DMS153 treated with DMSO at 0.1 percent for 48 hours (cell line): Measurements from ENCODE around the gene SMO.
"Not testable (repeated sequence)": the region's sequence is repeated elsewhere in the genome, so short reads cannot be mapped to it uniquely, and the experiment has no call there.

Experiments used
- DNase-seq: peaks from one replicate; lab custom pipeline; 2025; ENCODE audit not compliant: unreplicated experiment; lab: John Stamatoyannopoulos, UW

Gene SMO

DNA sequence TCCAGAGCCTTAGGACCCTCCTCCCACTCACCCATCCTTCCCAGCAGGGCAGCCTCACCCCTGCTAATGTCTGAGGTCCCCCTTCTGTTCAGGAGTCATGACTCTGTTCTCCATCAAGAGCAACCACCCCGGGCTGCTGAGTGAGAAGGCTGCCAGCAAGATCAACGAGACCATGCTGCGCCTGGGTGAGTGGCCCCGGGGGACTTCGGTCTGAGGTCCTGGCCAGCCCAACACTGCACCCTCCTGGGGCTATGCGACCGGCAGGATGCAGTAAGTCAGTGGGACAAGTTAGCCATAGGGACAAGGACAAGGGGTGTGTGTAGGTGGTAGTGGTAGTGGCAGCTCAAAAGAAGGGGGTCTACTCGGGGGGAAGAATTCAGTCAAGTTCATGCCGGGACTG, 20.2 kb downstream of the SMO start:
- no peak for DNase-seq

DNA sequence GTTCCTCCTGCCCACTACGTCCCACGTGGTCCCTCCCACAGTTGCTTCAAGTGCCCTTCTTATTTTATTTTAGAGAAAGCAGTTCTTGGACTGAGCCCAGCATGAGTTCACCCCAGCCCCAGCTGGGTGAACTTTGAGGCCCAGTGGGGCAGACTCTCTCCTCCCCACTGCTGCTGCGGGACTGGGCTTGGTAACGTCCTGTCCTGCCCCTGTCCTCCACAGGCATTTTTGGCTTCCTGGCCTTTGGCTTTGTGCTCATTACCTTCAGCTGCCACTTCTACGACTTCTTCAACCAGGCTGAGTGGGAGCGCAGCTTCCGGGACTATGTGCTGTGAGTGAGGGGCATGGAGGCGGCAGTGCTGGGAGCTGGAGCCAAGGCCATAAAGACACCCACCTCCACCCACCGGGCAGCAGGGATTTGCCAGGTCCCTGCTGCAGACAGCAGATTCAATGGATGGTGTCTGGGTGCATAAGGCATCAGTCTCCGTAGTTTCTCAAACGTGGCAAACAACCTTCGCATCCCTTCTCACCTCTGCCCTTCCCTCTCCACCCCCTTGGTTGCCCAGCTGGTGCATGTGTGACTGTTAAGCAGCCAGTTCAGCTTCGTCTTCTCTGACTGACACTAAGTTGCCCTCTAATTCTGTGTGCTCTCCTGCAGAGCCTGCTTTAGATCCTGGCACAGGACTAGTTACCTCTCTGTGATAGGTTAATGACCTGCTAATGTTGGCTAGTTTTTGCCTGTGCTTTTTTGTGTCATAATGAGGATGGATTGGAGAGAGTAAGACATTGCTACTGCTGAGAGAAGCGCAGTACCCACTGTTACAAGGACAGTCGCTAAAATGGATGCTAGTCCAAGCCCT, 20.9 kb downstream of the SMO start:
- no peak for DNase-seq

DNA sequence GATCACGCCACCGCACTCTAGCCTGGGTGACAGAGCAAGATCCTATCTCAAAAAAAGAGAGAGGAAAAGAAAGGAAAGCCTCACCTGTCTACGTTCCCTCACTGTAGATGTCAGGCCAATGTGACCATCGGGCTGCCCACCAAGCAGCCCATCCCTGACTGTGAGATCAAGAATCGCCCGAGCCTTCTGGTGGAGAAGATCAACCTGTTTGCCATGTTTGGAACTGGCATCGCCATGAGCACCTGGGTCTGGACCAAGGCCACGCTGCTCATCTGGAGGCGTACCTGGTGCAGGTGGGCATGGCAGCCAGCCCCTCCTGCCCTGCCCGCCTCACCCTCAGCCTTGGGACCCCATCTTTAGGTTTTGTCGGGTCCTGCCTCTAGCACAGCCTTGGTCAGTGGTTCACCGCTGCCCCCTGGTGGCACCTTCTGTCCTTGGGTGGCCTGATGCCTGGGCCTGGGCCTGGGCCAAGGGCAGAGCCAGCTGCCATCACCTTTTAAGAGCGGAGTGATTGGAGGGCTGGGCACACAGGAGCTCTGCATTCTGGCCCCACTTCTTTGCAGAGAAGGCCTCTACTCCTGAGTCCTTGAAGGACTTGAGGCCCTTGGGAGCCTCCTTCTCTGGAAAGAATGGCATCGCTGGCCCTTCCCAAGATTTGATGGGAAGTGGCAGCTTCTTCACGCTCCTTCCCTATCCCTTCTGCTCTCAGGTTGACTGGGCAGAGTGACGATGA, 22.0 kb downstream of the SMO start:
- DNase-seq: peak; percentile 20

DNA sequence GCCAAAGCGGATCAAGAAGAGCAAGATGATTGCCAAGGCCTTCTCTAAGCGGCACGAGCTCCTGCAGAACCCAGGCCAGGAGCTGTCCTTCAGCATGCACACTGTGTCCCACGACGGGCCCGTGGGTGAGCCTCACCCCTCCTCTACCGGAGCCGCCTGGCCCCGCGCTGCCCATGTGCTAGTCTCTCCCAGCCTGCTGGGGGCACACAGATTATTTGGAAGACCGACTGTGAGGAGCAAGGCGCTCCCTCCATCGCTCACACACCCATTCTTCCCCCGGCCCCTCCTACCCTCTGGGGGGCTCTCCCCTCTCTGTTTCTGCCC, 22.5 kb downstream of the SMO start:
- no peak for DNase-seq

DNA sequence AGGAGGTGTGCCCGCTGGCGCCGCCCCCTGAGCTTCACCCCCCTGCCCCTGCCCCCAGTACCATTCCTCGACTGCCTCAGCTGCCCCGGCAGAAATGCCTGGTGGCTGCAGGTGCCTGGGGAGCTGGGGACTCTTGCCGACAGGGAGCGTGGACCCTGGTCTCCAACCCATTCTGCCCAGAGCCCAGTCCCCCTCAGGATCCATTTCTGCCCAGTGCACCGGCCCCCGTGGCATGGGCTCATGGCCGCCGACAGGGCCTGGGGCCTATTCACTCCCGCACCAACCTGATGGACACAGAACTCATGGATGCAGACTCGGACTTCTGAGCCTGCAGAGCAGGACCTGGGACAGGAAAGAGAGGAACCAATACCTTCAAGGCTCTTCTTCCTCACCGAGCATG, 23.7 kb downstream of the SMO start:
- DNase-seq: no peak

DNA sequence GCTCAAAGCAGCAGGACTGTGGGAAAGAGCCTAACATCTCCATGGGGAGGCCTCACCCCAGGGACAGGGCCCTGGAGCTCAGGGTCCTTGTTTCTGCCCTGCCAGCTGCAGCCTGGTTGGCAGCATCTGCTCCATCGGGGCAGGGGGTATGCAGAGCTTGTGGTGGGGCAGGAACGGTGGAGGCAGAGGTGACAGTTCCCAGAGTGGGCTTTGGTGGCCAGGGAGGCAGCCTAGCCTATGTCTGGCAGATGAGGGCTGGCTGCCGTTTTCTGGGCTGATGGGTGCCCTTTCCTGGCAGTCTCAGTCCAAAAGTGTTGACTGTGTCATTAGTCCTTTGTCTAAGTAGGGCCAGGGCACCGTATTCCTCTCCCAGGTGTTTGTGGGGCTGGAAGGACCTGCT, 24.2 kb downstream of the SMO start:
- no peak for DNase-seq

DNA sequence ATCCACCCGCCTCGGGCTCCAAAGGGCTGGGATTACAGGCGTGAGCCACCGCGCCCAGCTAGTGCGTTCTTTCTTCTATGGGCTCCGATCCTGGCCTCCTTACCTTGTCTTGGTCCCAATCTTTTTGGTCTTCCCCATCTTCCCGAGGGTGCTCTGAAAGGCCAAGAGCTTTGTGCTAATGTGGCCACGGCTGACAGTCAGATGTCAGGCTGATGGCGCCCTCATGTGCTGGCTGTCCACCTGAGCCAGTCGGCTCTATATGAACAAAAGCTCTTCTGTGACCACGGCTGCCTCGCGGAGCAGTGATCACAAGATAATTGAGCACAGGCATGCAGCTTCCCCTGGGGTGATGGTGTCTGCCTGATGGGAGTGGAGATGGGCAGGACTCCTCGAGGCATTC, 25.4 kb downstream of the SMO start:
- no peak for DNase-seq

DNA sequence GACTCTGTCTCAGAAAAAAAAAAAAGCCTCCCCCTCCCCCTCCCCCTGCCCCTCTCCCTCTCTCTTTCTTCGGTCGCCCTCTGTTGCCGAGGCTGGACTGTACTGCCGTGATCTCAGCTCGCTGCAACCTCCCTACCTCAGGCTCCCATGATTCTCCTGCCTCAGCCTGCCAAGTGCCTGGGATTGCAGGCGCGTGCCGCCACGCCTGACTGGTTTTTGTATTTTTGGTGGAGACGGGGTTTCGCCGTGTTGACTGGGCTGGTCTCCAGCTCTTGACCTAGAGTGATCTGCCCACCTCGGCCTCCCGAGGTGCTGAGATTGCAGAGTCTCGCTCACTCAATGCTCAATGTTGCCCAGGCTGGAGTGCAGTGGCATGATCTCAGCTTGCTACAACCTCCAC, 27.3 kb downstream of the SMO start:
- DNase-seq: not testable (repeated sequence)

DNA sequence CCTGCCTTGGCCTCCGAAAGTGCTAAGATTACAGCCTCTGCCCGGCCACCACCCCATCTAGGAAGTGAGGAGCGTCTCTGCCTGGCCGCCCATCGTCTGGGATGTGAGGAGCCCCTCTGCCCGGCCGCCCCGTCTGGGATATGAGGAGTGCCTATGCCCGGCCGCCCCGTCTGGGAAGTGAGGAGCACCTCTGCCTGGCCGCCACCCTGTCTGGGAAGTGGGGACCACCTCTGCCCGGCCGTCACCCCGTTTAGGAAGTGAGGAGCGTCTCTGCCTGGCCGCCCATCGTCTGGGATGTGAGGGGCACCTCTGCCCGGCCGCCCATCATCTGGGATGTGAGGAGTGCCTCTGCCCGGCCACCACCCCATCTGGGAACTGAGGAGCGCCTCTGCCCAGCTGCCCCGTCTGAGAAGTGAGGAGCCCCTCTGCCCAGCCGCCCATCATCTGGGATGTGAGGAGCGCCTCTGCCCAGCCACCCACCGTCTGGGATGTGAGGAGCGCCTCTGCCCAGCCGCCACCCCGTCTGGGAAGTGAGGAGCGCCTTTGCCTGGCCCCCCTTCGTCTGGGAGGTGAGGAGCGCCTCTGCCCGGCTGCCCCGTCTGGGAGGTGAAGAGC, 27.8 kb downstream of the SMO start:
- DNase-seq: not testable (repeated sequence)

DNA sequence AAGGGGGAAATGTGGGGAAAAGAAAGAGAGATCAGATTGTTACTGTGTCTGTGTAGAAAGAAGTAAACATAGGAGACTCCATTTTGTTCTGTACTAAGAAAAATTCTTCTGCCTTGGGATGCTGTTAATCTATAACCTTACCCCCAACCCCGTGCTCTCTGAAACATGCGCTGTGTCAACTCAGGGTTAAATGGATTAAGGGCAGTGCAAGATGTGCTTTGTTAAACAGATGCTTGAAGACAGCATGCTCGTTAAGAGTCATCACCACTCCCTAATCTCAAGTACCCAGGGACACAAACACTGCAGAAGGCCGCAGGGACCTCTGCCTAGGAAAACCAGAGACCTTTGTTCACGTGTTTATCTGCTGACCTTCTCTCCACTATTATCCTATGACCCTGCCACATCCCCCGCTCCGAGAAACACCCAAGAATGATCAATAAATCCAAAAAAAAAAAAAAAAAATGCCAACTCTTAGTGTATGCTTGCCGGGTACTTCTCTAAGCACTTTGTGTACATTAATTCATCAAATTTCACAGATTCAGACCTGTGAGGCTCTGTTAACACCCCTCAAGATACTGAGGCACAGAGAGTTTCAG, 28.5 kb downstream of the SMO start:
- DNase-seq: not testable (repeated sequence)

DNA sequence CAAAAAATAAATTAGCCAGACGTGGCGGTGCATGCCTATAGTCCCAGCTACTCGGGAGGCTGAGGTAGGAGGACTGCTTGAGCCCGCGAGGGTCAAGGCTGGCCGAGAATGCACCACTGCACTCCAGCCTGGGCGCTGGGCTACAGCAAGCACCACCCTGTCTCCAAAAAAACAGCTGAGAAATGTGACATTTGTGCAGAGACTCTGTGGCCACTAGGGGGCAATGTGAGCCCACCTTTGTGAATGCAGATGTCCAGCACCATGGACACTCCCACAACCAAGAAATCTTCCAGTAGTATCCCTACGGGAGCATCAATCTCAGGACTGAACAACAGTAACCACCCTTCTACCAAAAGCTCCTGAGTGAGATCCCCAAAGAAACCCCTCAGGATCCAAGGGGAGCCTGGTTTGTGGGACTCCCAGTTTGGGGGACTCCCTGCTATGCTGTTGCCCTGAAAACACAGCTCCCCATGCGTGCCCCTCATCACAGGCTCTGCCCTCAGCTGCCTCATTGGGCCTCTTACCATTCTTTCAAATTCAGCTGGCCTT, 30.2 kb downstream of the SMO start:
- DNase-seq: peak; percentile 57

DNA sequence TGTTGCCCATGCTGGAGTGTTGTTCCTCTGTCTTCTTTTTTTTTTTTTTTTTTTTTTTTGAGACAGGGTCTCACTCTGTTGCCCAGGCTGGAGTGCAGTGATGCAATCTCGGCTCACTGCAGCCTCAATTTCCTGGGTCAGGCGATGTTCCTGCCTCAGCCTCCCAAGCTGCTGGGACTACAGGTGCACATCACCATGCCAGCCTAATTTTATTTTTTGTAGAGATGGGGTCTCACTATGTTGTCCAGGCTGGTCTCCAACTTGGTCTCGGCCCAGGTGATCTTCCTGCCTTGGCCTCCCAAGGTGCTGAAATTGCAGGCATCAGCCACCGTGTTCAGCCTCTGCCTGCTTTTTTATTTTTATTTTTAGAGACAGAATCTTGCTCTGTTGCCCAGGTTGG, 30.7 kb downstream of the SMO start:
- DNase-seq: not testable (repeated sequence)

DNA sequence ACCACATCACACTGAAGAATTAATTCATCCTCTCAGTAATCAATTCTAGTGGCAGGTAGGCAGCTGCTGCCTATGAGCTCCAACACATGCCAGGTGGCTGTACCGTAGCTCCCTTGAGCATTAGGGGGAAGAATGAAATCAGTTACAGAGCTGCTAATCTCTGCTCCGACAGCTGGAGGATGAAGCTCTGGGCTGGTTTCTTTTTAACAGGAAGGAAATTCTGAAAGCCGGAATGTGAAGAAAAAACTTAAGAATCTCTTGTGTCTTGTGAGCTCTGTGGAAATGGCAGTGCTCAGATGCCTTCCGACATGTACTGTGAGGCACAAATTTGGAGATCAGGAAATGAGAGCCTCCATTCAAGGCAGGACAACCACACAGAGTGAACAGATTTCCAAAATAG, 33.6 kb downstream of the SMO start:
- DNase-seq: no peak

DNA sequence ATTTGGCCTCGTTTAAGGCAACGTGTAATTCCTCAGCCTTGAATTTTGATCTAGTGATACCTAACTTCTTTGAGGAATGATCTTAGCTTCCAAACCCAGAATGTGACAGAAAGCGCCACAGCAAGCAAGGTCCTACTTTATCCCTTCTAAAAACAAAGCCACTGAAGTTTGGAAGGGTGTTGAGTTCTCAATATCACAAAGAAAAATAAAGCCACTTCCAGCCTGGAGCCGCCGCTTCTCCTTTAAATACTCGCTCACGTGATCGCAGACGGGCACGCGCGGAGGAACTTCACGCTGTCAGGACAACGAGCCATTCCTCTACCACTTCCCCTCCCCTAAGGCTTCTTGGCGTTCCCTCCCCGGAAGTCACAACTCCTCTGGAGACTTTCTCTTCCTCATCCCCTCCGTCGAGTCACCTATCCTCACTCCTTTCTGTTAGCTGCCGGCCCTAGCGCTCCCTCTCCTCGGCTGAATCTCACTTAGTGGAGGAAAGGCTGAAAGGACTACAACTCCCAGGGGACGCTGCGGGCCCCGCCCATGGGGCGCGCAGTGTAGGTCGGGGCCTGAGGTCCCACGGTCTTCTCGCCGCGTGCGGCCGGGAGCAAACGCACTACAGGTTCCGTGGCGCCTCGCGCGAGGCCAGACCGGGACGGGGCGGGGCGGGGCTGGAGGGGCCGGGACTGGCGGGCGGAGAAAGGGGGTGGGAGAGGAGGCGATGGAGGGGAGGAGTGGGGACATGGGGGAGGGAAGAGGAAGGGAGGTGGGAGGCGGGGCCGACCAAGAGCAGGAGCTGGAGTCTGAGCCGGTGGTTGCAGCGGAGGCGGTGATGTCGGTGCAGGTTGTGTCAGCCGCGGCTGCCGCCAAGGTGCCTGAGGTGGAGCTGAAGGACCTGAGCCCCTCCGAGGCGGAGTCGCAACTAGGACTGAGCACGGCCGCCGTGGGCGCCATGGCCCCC, 36.1 kb downstream of the SMO start, which contains the start of gene AHCYL2:
AHCYL2 (plus strand) TSS at position 780 of the 955 bp plus-strand sequence.
- DNase-seq: peak; percentile 92

DNA sequence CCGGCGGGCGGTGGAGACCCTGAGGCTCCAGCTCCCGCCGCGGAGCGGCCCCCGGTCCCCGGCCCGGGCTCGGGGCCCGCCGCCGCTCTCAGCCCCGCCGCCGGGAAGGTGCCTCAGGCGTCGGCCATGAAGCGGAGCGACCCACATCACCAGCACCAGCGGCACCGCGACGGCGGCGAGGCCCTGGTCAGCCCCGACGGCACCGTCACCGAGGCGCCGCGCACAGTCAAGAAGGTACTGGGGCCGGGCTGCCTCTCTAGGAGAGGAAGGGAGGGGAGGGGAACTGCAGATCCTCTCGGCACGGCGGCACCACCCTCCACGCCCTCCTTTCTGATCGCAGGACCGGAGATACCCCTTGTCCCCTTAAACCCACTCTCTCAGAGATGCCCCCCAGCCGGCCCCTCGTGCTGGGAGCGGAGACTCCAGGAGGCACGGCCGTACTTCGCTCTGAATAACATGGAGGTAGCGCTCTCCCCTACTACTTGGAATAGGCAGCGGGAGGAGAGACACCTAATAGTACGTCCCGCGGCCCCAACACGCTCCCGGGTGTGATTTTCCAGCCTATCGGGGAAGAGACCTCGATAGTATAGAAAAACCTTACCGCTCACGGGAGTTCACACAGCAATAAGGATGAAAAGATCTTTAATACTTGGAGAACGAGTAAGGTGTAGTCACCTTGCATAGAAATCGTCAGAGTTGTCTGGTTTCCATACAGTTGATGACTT, 36.9 kb downstream of the SMO start:
- peak; percentile 45 for DNase-seq

DNA sequence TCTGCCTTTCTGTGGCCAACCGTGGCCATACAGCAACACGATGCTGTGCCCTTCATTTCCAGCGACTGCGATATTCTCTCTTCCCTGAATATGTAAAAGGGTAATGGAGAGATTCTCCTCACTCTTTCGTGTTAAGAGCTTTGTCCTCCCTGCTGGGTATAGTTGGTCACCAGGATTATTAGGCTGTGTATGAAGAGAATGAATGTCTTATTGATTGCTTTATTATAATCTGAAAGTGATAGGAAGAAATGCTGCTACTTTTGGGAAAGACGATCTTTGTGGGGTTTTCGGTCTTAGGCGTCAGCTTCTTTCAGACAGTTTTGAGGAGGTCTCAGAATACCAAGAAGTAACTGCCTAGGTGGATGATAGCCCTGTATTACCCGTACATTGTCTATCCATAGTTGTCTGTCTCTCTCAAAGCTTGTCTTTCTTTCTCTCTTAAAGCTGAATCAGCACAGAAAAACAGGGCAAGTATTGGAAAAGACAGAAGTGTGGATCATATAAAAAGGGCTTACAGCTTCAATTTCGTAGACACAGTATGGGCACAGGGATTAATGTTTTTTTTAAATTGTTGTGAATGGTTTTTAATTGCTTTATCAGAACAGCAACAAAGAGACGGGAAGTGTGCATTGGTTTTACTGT, 37.6 kb downstream of the SMO start:
- peak; percentile 43 for DNase-seq

DNA sequence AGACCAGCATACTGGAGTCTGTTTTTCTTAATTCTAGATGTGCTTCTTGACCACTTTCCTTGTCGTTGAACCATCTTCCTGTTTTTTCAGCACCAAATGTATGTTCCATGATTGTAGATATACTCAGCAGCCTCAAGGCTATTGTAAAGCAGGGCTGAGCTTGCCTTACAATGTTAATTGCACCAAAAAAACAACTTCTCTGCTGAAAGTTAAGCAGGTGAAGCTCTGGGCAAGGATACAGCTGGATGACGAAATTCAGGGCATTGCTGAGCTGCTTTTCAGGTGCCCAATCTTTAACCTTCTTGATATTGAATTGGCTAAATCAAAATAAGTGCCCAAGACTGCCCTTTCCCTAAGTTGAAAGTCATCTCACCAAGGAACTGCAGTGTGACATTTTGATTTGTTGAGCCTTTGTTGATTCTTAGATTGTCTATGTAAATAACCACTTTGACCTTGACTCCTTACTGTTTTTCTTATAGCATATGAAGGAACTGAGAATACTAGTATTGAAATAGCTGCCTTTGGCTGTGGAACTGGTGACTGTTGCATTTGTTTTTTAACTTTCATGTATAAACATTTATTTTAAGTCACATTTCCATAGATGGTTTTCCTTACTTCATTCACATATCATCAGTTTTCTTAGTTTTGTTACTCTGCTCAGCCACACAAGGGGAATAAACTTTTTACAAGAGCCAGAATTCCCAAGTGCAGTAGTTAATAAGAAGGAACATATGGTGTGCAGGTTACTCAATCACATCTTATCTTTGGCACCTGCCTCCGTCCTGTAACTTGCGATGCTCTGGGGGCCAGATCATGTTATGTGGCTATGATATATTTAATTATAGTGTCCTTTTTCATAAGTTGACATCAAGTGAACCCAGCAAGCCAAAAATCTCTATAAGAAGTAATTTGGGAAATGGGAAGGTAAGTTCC, 39.5 kb downstream of the SMO start:
- DNase-seq: no peak

DNA sequence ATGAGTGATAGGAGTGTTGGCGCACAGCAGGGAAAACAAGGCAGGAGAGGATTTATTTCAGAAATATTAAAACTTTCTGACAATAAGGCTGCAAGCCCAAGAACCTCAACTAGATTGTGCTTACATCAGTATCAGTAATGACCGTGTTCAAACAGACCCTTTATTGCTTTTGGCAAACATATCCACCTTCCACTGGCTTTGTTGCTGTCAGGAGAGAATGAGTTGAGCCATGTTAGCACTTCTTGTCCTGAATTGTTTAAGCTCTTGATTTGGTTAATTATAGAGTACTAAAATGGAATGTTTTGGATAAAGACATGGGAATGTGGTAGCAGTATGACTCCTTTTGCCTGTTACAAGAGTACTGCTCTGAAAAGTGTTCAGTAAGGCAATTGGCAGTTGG, 40.2 kb downstream of the SMO start:
- DNase-seq: no peak
